GM23248 (cell line): ENCODE results near the gene IQCM.

Experiments used
- EZH2 ChIP-seq: fragments of 200-600 bp; sonication (generic); IDR thresholded peaks from 2 replicates; pipeline ENCODE4 v1.6.1; 2018; ENCODE audit warnings: antibody characterized with exemption, mild to moderate bottlenecking; ENCODE audit not compliant: insufficient read depth, poor library complexity, severe bottlenecking
- EZH2phosphoT487 ChIP-seq: fragments of 200-600 bp; sonication (generic); IDR thresholded peaks from 2 replicates; pipeline ENCODE4 v1.6.1; 2018; ENCODE audit warnings: antibody characterized with exemption, moderate library complexity, mild to moderate bottlenecking, low read depth; ENCODE audit not compliant: insufficient read depth

GRCh38 chr4:149738156-149738555 is 77.5 kb downstream of the IQCM start:
- TF ChIP-seq EZH2phosphoT487 (no peak), EZH2 (no peak)
